T-helper 2 cell treated with Interferon-gamma antibody and Interleukin-4, amounts not matched to agents 5 μg/mL and 100 μg/mL, for 36 hours (primary cell): Measurements from ENCODE around the gene HM13.
"Not testable (repeated sequence)": the region's sequence is repeated elsewhere in the genome, so short reads cannot be mapped to it uniquely, and the experiment has no call there.

Experiments
- DNase-seq: peaks from one replicate; pipeline ENCODE4 v3.0.0; 2021; ENCODE audit warnings: low spot score
- H3K27ac Mint-ChIP-seq: one replicate; pipeline ENCODE4 v1.8.0; 2021; ENCODE audit warnings: mild to moderate bottlenecking, mixed read lengths
- H3K27me3 Mint-ChIP-seq: one replicate; pipeline ENCODE4 v1.8.0; 2021; ENCODE audit warnings: low read depth, mixed read lengths
- H3K36me3 Mint-ChIP-seq: one replicate; pipeline ENCODE4 v1.8.0; 2021; ENCODE audit warnings: low read depth, mixed read lengths
- H3K4me1 Mint-ChIP-seq: one replicate; pipeline ENCODE4 v1.8.0; 2021; ENCODE audit warnings: low read depth, mixed read lengths
- H3K4me3 Mint-ChIP-seq: one replicate; pipeline ENCODE4 v1.8.0; 2022; ENCODE audit warnings: mild to moderate bottlenecking, moderate library complexity, mixed read lengths
- H3K9me3 Mint-ChIP-seq: one replicate; pipeline ENCODE4 v1.8.0; 2021; ENCODE audit warnings: mixed read lengths

The HM13 gene

GRCh38 chr20:31489152-31489551 lies 25.1 kb upstream of the HM13 start:
- Mint-ChIP-seq H3K27me3 (peaks cover 14% of the 10 kb centered on the region), H3K27ac (no peak overlapping the region), H3K9me3 (no peaks in the 10 kb centered on the region), H3K4me3 (no peak overlapping the region), H3K4me1 (no peaks in the 10 kb centered on the region), H3K36me3 (no peaks in the 10 kb centered on the region)
- DNase-seq, result no peak

- Mint-ChIP-seq H3K4me3 (no peak overlapping the region), H3K9me3 (no peaks in the 10 kb centered on the region), H3K36me3 (no peaks in the 10 kb centered on the region), H3K27me3 (peaks cover 11% of the 10 kb centered on the region), H3K27ac (no peak overlapping the region), H3K4me1 (no peaks in the 10 kb centered on the region)
- no peak for DNase-seq
These were observed 23.5 kb upstream of the HM13 start for GRCh38 chr20:31490752-31491151.

- Mint-ChIP-seq H3K4me1 (no peaks in the 10 kb centered on the region), H3K4me3 (no peak overlapping the region), H3K9me3 (no peaks in the 10 kb centered on the region), H3K27ac (no peak overlapping the region), H3K36me3 (no peaks in the 10 kb centered on the region), H3K27me3 (peaks cover 11% of the 10 kb centered on the region)
- DNase-seq, result no peak
These were observed 20.1 kb upstream of the HM13 start for GRCh38 chr20:31494131-31494530.

- DNase-seq, result no peak
- Mint-ChIP-seq H3K36me3 (no peaks in the 10 kb centered on the region), H3K9me3 (no peaks in the 10 kb centered on the region), H3K4me3 (no peak overlapping the region), H3K27ac (no peak overlapping the region), H3K4me1 (no peaks in the 10 kb centered on the region), H3K27me3 (peaks cover 7% of the 10 kb centered on the region)
These were observed 17.4 kb upstream of the HM13 start for GRCh38 chr20:31496761-31497295.

GRCh38 chr20:31497838-31498540 lies 16.3 kb upstream of the HM13 start:
- no peaks in the 10 kb centered on the region for H3K4me1 Mint-ChIP-seq
- no peak overlapping the region for H3K4me3 Mint-ChIP-seq
- H3K27me3 Mint-ChIP-seq, result peaks cover 11% of the 10 kb centered on the region
- no peaks in the 10 kb centered on the region for H3K36me3 Mint-ChIP-seq
- DNase-seq, result no peak
- no peaks in the 10 kb centered on the region for H3K9me3 Mint-ChIP-seq
- H3K27ac Mint-ChIP-seq, result no peak overlapping the region

- H3K27ac Mint-ChIP-seq, result no peak overlapping the region
- H3K27me3 Mint-ChIP-seq, result peaks cover 9% of the 10 kb centered on the region
- no peak for DNase-seq
- H3K36me3 Mint-ChIP-seq, result no peaks in the 10 kb centered on the region
- no peaks in the 10 kb centered on the region for H3K9me3 Mint-ChIP-seq
- H3K4me1 Mint-ChIP-seq, result no peaks in the 10 kb centered on the region
- H3K4me3 Mint-ChIP-seq, result no peak overlapping the region
These were observed 13.7 kb upstream of the HM13 start for GRCh38 chr20:31500527-31500926.

- H3K4me1 Mint-ChIP-seq, H3K4me3 Mint-ChIP-seq, H3K27ac Mint-ChIP-seq, H3K36me3 Mint-ChIP-seq, H3K27me3 Mint-ChIP-seq, H3K9me3 Mint-ChIP-seq: not testable (repeated sequence)
- peak; percentile 63 for DNase-seq
These were observed 11.2 kb upstream of the HM13 start for GRCh38 chr20:31502884-31503673.

- peaks cover 6% of the 10 kb centered on the region for H3K27me3 Mint-ChIP-seq
- DNase-seq, result no peak
- no peak overlapping the region for H3K27ac Mint-ChIP-seq
- H3K4me1 Mint-ChIP-seq, result no peaks in the 10 kb centered on the region
- no peak overlapping the region for H3K4me3 Mint-ChIP-seq
- H3K36me3 Mint-ChIP-seq, result no peaks in the 10 kb centered on the region
- no peaks in the 10 kb centered on the region for H3K9me3 Mint-ChIP-seq
These were observed 8.3 kb upstream of the HM13 start for GRCh38 chr20:31505903-31506302.

- Mint-ChIP-seq H3K4me1 (no peaks in the 10 kb centered on the region), H3K27me3 (peaks cover 3% of the 10 kb centered on the region), H3K9me3 (no peaks in the 10 kb centered on the region), H3K27ac (no peak overlapping the region), H3K4me3 (no peak overlapping the region), H3K36me3 (no peaks in the 10 kb centered on the region)
- DNase-seq, result no peak
These were observed 5.6 kb upstream of the HM13 start for GRCh38 chr20:31508517-31509244.

- Mint-ChIP-seq H3K27ac (no peak overlapping the region), H3K4me3 (no peak overlapping the region), H3K4me1 (peaks cover 10% of the 10 kb centered on the region), H3K27me3 (no peaks in the 10 kb centered on the region), H3K9me3 (no peaks in the 10 kb centered on the region), H3K36me3 (peaks cover 5% of the 10 kb centered on the region)
- DNase-seq, result no peak
These were observed 981 bp downstream of the HM13 start for GRCh38 chr20:31515072-31515774.

- peak; percentile 9 for DNase-seq
- Mint-ChIP-seq H3K4me1 (peaks cover 14% of the 10 kb centered on the region), H3K9me3 (no peaks in the 10 kb centered on the region), H3K27ac (no peak overlapping the region), H3K4me3 (no peak overlapping the region), H3K27me3 (no peaks in the 10 kb centered on the region), H3K36me3 (peaks cover 8% of the 10 kb centered on the region)
These were observed 1.5 kb downstream of the HM13 start for GRCh38 chr20:31515775-31516107.

GRCh38 chr20:31516166-31516565 lies 1.9 kb downstream of the HM13 start:
- H3K27ac Mint-ChIP-seq, result no peak overlapping the region
- H3K27me3 Mint-ChIP-seq, result no peaks in the 10 kb centered on the region
- peaks cover 14% of the 10 kb centered on the region for H3K4me1 Mint-ChIP-seq
- H3K36me3 Mint-ChIP-seq, result peaks cover 8% of the 10 kb centered on the region
- H3K4me3 Mint-ChIP-seq, result no peak overlapping the region
- H3K9me3 Mint-ChIP-seq, result no peaks in the 10 kb centered on the region
- DNase-seq, result no peak

- Mint-ChIP-seq H3K4me3 (no peak overlapping the region), H3K27ac (no peak overlapping the region), H3K27me3 (no peaks in the 10 kb centered on the region), H3K9me3 (no peaks in the 10 kb centered on the region), H3K36me3 (peaks cover 8% of the 10 kb centered on the region), H3K4me1 (peaks cover 14% of the 10 kb centered on the region)
- DNase-seq, result no peak
These were observed 2.4 kb downstream of the HM13 start for GRCh38 chr20:31516651-31517050.
